Sigmoid colon (tissue), 4 donors: ENCODE measurements around the gene FNDC10.

ENCODE experiments used
- EP300 ChIP-seq, 4 donors: sonication (generic); formaldehyde crosslinking; IDR thresholded peaks; one replicate each; pipeline ENCODE4 v1.6.1; 2017; ENCODE audit warnings: antibody characterized with exemption in 4 of 4
- POLR2AphosphoS5 ChIP-seq, 4 donors: sonication (generic); formaldehyde crosslinking; IDR thresholded peaks; one replicate each; pipeline ENCODE4 v1.6.1; 2017; ENCODE audit warnings: antibody characterized with exemption in 4 of 4

DNA sequence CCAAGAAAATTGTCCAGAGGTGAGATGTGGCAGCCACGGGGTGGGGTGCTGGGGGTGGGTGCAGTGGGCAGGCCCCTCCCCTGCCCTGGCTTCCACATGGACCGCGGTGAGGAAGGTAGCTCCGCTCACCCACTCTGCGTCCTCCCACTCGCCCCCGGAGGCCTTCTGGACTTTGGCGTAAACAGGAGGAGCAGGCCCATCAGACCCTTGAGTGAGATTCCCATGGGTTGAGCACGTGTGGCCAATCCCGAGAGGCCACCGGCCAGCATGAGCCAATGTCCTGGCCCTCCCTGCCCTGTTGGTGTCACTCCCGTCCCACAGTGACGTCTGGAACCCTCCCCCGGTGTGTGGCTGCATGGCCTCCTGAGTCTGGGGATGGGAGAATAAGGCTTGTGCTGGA, 51.3 kb downstream of the FNDC10 start:
- no peak for TF ChIP-seq POLR2AphosphoS5 (IDR thresholded peaks at IDR 0.05)
- no peak for TF ChIP-seq EP300 (IDR thresholded peaks at IDR 0.05)
